H9 (cell line): ENCODE results near the gene HDGFL1. TPM values are rescaled to one million over a fixed set of nuclear protein-coding genes. Genes with fewer than 3 reads are reported as not detected.

Source experiments
- DNase-seq: peaks from one replicate; pipeline ENCODE4 v3.0.0-alpha.2; 2017
- H2AFZ ChIP-seq: one replicate; pipeline ENCODE4 v1.6.1; 2013; ENCODE audit warnings: mild to moderate bottlenecking, low read length, control low read depth, moderate library complexity
- H2AK5ac ChIP-seq: 2 replicates; pipeline ENCODE4 v1.6.1; 2013; ENCODE audit warnings: low read length, control low read depth, mixed read lengths; ENCODE audit not compliant: insufficient read length
- H2BK120ac ChIP-seq: one replicate; pipeline ENCODE4 v1.6.1; 2013; ENCODE audit warnings: low read depth, mild to moderate bottlenecking, low read length, control low read depth, inconsistent platforms; ENCODE audit not compliant: poor library complexity, severe bottlenecking
- H2BK12ac ChIP-seq: 2 replicates; pipeline ENCODE4 v1.6.1; 2013; ENCODE audit warnings: low read length, control low read depth, mixed read lengths, low read depth; ENCODE audit not compliant: insufficient read length
- H2BK15ac ChIP-seq: 2 replicates; pipeline ENCODE4 v1.6.1; 2013; ENCODE audit warnings: low read depth, low read length, control low read depth
- H2BK20ac ChIP-seq: one replicate; pipeline ENCODE4 v1.6.1; 2013; ENCODE audit warnings: low read depth, mild to moderate bottlenecking, low read length, control low read depth, inconsistent platforms; ENCODE audit not compliant: poor library complexity, severe bottlenecking
- H2BK5ac ChIP-seq: 2 replicates; pipeline ENCODE4 v1.6.1; 2013; ENCODE audit warnings: low read length, control low read depth, mixed read lengths; ENCODE audit not compliant: insufficient read length
- H3K14ac ChIP-seq: 2 replicates; pipeline ENCODE4 v1.6.1; 2013; ENCODE audit warnings: low read length, control low read depth; ENCODE audit not compliant: insufficient read depth
- H3K18ac ChIP-seq: 2 replicates; pipeline ENCODE4 v1.6.1; 2013; ENCODE audit warnings: low read depth, mild to moderate bottlenecking, mixed read lengths, low read length, control low read depth; ENCODE audit not compliant: insufficient read length
- H3K23ac ChIP-seq: 2 replicates; pipeline ENCODE4 v1.6.1; 2013; ENCODE audit warnings: low read length, control low read depth, mixed read lengths, low read depth; ENCODE audit not compliant: insufficient read length
- H3K23me2 ChIP-seq: 2 replicates; pipeline ENCODE4 v1.6.1; 2013; ENCODE audit warnings: low read depth, mild to moderate bottlenecking, mixed read lengths, low read length, control low read depth; ENCODE audit not compliant: insufficient read length, poor library complexity, severe bottlenecking
- H3K27ac ChIP-seq: 2 replicates; pipeline ENCODE4 v1.5.1; 2013; ENCODE audit warnings: low read length, control low read depth, mixed read lengths, low read depth; ENCODE audit not compliant: insufficient read length
- H3K27me3 ChIP-seq: 2 replicates; pipeline ENCODE4 v1.6.1; 2013; ENCODE audit warnings: low read length, control low read depth, inconsistent platforms; ENCODE audit not compliant: insufficient read depth
- H3K4ac ChIP-seq: 2 replicates; pipeline ENCODE4 v1.6.1; 2013; ENCODE audit warnings: low read depth, mild to moderate bottlenecking, control low read depth, inconsistent platforms, low read length, moderate library complexity
- H3K4me1 ChIP-seq: 2 replicates; pipeline ENCODE4 v1.6.1; 2013; ENCODE audit warnings: low read length, control low read depth, inconsistent platforms; ENCODE audit not compliant: insufficient read depth
- H3K4me2 ChIP-seq: 2 replicates; pipeline ENCODE4 v1.6.1; 2013; ENCODE audit warnings: low read length, control low read depth, mixed read lengths; ENCODE audit not compliant: insufficient read length, insufficient read depth
- H3K56ac ChIP-seq: 2 replicates; pipeline ENCODE4 v1.6.1; 2013; ENCODE audit warnings: low read depth, mild to moderate bottlenecking, mixed read lengths, low read length, control low read depth; ENCODE audit not compliant: insufficient read length
- H3K79me1 ChIP-seq: 2 replicates; pipeline ENCODE4 v1.6.1; 2013; ENCODE audit warnings: low read depth, mild to moderate bottlenecking, moderate library complexity, low read length, control low read depth, inconsistent platforms; ENCODE audit not compliant: insufficient read depth, poor library complexity, severe bottlenecking
- H3K79me2 ChIP-seq: 2 replicates; pipeline ENCODE4 v1.6.1; 2013; ENCODE audit warnings: low read length, control low read depth, inconsistent platforms; ENCODE audit not compliant: insufficient read depth
- H3K9ac ChIP-seq: 2 replicates; pipeline ENCODE4 v1.6.1; 2013; ENCODE audit warnings: low read length, control low read depth, mixed read lengths; ENCODE audit not compliant: insufficient read length; ENCODE audit errors: extremely low read depth
- H3K9me3 ChIP-seq: one replicate; pipeline ENCODE4 v1.6.1; 2013; ENCODE audit warnings: low read depth, low read length, inconsistent platforms; ENCODE audit not compliant: control insufficient read depth
- H3T11ph ChIP-seq: one replicate; pipeline ENCODE4 v1.6.1; 2013; ENCODE audit warnings: mild to moderate bottlenecking, low read length, control low read depth, inconsistent platforms
- H4K20me1 ChIP-seq: one replicate; pipeline ENCODE4 v1.6.1; 2013; ENCODE audit not compliant: control insufficient read depth, insufficient read length, insufficient read depth
- H4K5ac ChIP-seq: 2 replicates; pipeline ENCODE4 v1.6.1; 2013; ENCODE audit warnings: low read depth, mild to moderate bottlenecking, mixed read lengths, low read length, control low read depth; ENCODE audit not compliant: insufficient read length
- H4K8ac ChIP-seq: replicated peaks from 2 replicates; pipeline ENCODE4 v1.6.1; 2013; ENCODE audit warnings: low read length, control low read depth, mixed read lengths, low read depth; ENCODE audit not compliant: insufficient read length
- H4K91ac ChIP-seq: 2 replicates; pipeline ENCODE4 v1.6.1; 2013; ENCODE audit warnings: low read depth, mild to moderate bottlenecking, moderate library complexity, mixed read lengths, low read length, control low read depth; ENCODE audit not compliant: insufficient read length
- H3K27ac Mint-ChIP-seq, 3 experiments: 2 replicates in 2 of 3; 3 replicates in 1 of 3; pipeline ENCODE4 v1.8.0; 2020 to 2021; ENCODE audit warnings: mixed read lengths in 3 of 3, mild to moderate bottlenecking in 1 of 3, moderate library complexity in 1 of 3
- H3K27me3 Mint-ChIP-seq: 2 replicates; pipeline ENCODE4 v1.8.0; 2021; ENCODE audit warnings: low read depth, mild to moderate bottlenecking, moderate library complexity, mixed read lengths
- H3K36me3 Mint-ChIP-seq, 3 experiments: 2 replicates in 2 of 3; 3 replicates in 1 of 3; pipeline ENCODE4 v1.8.0; 2020 to 2021; ENCODE audit warnings: low read depth in 3 of 3, mixed read lengths in 3 of 3; ENCODE audit not compliant: insufficient read depth in 1 of 3
- H3K4me1 Mint-ChIP-seq, 2 experiments: 2 replicates each; pipeline ENCODE4 v1.8.0; 2020; ENCODE audit warnings: mixed read lengths in 2 of 2
- H3K4me3 Mint-ChIP-seq, 2 experiments: 2 replicates in 1 of 2; 3 replicates in 1 of 2; pipeline ENCODE4 v1.8.0; 2020 to 2021; ENCODE audit warnings: mild to moderate bottlenecking in 2 of 2, mixed read lengths in 2 of 2, moderate library complexity in 1 of 2
- H3K9me3 Mint-ChIP-seq, 2 experiments: 2 replicates in 1 of 2; 3 replicates in 1 of 2; pipeline ENCODE4 v1.8.0; 2020; ENCODE audit warnings: mild to moderate bottlenecking in 2 of 2, mixed read lengths in 2 of 2, moderate library complexity in 1 of 2
- CTCF ChIP-seq: fragments of 200-600 bp; sonication (generic); conservative IDR thresholded peaks from 3 replicates; pipeline ENCODE4 v1.8.0; 2021; ENCODE audit warnings: antibody characterized with exemption, mild to moderate bottlenecking
- WGBS: extraction: QIAGEN DNeasy Blood & Tissue Kit; methylation state at CpG from one replicate; pipeline ENCODE4 v1.1.7; 2013; ENCODE audit warnings: missing lambda C conversion rate, low lambda C conversion rate, mixed read lengths; ENCODE audit not compliant: insufficient read length; ENCODE audit errors: extremely low coverage; 5-methylcytosine and 5-hydroxymethylcytosine counted together
- total RNA-seq: library from RNA; stranded (reverse); gene quantifications from 2 replicates; pipeline ENCODE4 v1.2.1, GENCODE V29; 2021

The HDGFL1 gene
- total RNA-seq, 1 experiment from 2014 or later = not detected

GRCh38 chr6:22593895-22594294 lies 24.5 kb downstream of the HDGFL1 start:
- Mint-ChIP-seq H3K4me1 (peaks cover 0 to 2% of the 10 kb centered on the region in 2 experiments; a peak in 1 of 4 replicates), H3K36me3 (no peaks in the 10 kb centered on the region), H3K9me3 (no peaks in the 10 kb centered on the region; a peak in 1 of 5 replicates), H3K27me3 (no peaks in the 10 kb centered on the region), H3K4me3 (no peak overlapping the region), H3K27ac (no peak overlapping the region)
- Histone ChIP-seq H4K91ac (no peak overlapping the region), H3K9ac (no peak overlapping the region), H3K4me2 (no peak overlapping the region), H3K79me1 (no peaks in the 10 kb centered on the region), H3K23me2 (no peaks in the 10 kb centered on the region), H3K27ac (no peak overlapping the region), H2BK20ac (no peak overlapping the region), H4K20me1 (no peaks in the 10 kb centered on the region), H3K4me1 (no peaks in the 10 kb centered on the region), H3K79me2 (no peaks in the 10 kb centered on the region), H3K14ac (no peak overlapping the region), H4K5ac (no peak overlapping the region), H4K8ac (no peak overlapping the region), H2BK12ac (no peak overlapping the region), H3K27me3 (no peaks in the 10 kb centered on the region), H3T11ph (no peak overlapping the region), H3K56ac (no peak overlapping the region), H2BK15ac (no peak overlapping the region), H2BK5ac (no peak overlapping the region), H2AK5ac (no peak overlapping the region), H2AFZ (no peak overlapping the region), H3K23ac (no peak overlapping the region), H3K9me3 (no peaks in the 10 kb centered on the region), H3K18ac (no peak overlapping the region), H3K4ac (no peak overlapping the region), H2BK120ac (no peak overlapping the region)
- no CpG with 5 or more reads among the region's 3 CpGs for WGBS
- TF ChIP-seq CTCF = no peak
- DNase-seq = no peak
